Right lobe of liver (tissue), 4 donors: ENCODE results near the gene HES2.

Source experiments
- CTCF ChIP-seq, 4 donors: fragments of 200-600 bp in 3 of 4; fragments of 450-650 bp in 1 of 4; IDR thresholded peaks; one replicate each; pipeline versions ENCODE4 v1.5.1 to v1.8.0; 2016 to 2022; ENCODE audit warnings: antibody characterized with exemption in 4 of 4, mild to moderate bottlenecking in 2 of 4
- POLR2A ChIP-seq: fragments of 450-650 bp; IDR thresholded peaks from one replicate; pipeline ENCODE4 v1.6.1; 2017; ENCODE audit warnings: antibody characterized with exemption, mild to moderate bottlenecking
- donor health status: DM: no; HTN: no; CAD: no.
- donor health status: DM: no; HTN: no; CAD: no.
- donor health status: DM: no; HTN: yes; CAD: no.

GRCh38 chr1:6456800-6457466 lies 37.2 kb upstream of the HES2 start:
- TF ChIP-seq CTCF (IDR thresholded peaks at IDR 0.05) (no peak), POLR2A (no peak)
